HepG2 (cell line): ENCODE results near the gene SHC1. TPM values are rescaled to one million over a fixed set of nuclear protein-coding genes. Genes with fewer than 3 reads are reported as not detected.

ENCODE experiments used
- MED13 ChIP-seq: sonication (generic); formaldehyde crosslinking; IDR thresholded peaks from 2 replicates; pipeline ENCODE4 v1.5.0; 2020; ENCODE audit warnings: missing genetic modification reagents
- MED8 ChIP-seq: sonication (generic); formaldehyde crosslinking; IDR thresholded peaks from 2 replicates; pipeline ENCODE4 v1.8.1; 2023; ENCODE audit warnings: mild to moderate bottlenecking, missing genetic modification reagents; ENCODE audit not compliant: insufficient replicate concordance
- NR3C1 ChIP-seq: sonication (generic); formaldehyde crosslinking; IDR thresholded peaks from 2 replicates; pipeline ENCODE4 v1.4.0; 2020; ENCODE audit warnings: missing genetic modification reagents
- RBM39 ChIP-seq: fragments of 200-400 bp; formaldehyde crosslinking; IDR thresholded peaks from one replicate; pipeline ENCODE4 v1.6.1; 2018; ENCODE audit warnings: antibody characterized with exemption, mild to moderate bottlenecking, low read depth, low read length; ENCODE audit not compliant: poor library complexity, severe bottlenecking
- REL ChIP-seq: sonication (generic); formaldehyde crosslinking; conservative IDR thresholded peaks from 2 replicates; pipeline ENCODE4 v1.8.0; 2022; ENCODE audit warnings: mild to moderate bottlenecking, missing genetic modification reagents, moderate library complexity
- SIN3A ChIP-seq: IDR thresholded peaks from 2 replicates; pipeline ENCODE4 v1.6.1; 2011; ENCODE audit warnings: low read depth, mild to moderate bottlenecking, control low read depth, low read length, borderline replicate concordance
- SNAI1 ChIP-seq: sonication (generic); formaldehyde crosslinking; IDR thresholded peaks from 2 replicates; pipeline ENCODE4 v1.5.0; 2020; ENCODE audit warnings: mild to moderate bottlenecking, missing genetic modification reagents, borderline replicate concordance
- THAP11 ChIP-seq: IDR thresholded peaks from 2 replicates; pipeline ENCODE4 v1.6.1; 2016; ENCODE audit warnings: missing biosample characterization, missing genetic modification reagents
- YEATS2 ChIP-seq: sonication (generic); formaldehyde crosslinking; IDR thresholded peaks from 2 replicates; pipeline ENCODE4 v1.4.0; 2020; ENCODE audit warnings: missing genetic modification reagents, borderline replicate concordance
- ZNF264 ChIP-seq: sonication (generic); formaldehyde crosslinking; IDR thresholded peaks from 2 replicates; pipeline ENCODE4 v1.4.0; 2020; ENCODE audit warnings: missing genetic modification reagents
- ZNF335 ChIP-seq: sonication (generic); formaldehyde crosslinking; IDR thresholded peaks from 2 replicates; pipeline ENCODE4 v1.4.0; 2020; ENCODE audit warnings: missing genetic modification reagents
- ZNF496 ChIP-seq: sonication (generic); formaldehyde crosslinking; IDR thresholded peaks from 2 replicates; pipeline ENCODE4 v1.8.1; 2023; ENCODE audit warnings: mild to moderate bottlenecking, moderate library complexity, missing genetic modification reagents; ENCODE audit not compliant: insufficient replicate concordance
- ZNF589 ChIP-seq: sonication (generic); formaldehyde crosslinking; conservative IDR thresholded peaks from 2 replicates; pipeline ENCODE4 v1.8.0; 2022; ENCODE audit warnings: mild to moderate bottlenecking, moderate library complexity, missing genetic modification reagents
- ZNF703 ChIP-seq: sonication (generic); formaldehyde crosslinking; IDR thresholded peaks from 2 replicates; pipeline ENCODE4 v1.5.1; 2020; ENCODE audit warnings: missing genetic modification reagents, mild to moderate bottlenecking, moderate library complexity, borderline replicate concordance
- ZNF792 ChIP-seq: IDR thresholded peaks from 2 replicates; pipeline ENCODE4 v1.6.1; 2016
- polyA plus RNA-seq, 8 experiments: library from polyadenylated mRNA; depleted of rRNA in 3 of 8; stranded (reverse) in 7 of 8; unstranded in 1 of 8; fragments of >200 nt; fragmentation: Illumina TruSeq in 4 of 8; extraction: Trizol in 4 of 8; gene quantifications; 2 replicates each; pipeline versions ENCODE4 v1.2.1 to v1.2.3, GENCODE V29; 2011 to 2016; ENCODE audit warnings: low read depth in 4 of 8, missing spikeins in 1 of 8, mixed read lengths in 1 of 8; ENCODE audit not compliant: insufficient read depth in 1 of 8
- total RNA-seq, 5 experiments: library from RNA; depleted of rRNA; stranded (reverse); fragments of >200 nt; fragmentation: Illumina TruSeq; extraction: Trizol; gene quantifications; 2 replicates each; pipeline ENCODE4 v1.2.3, GENCODE V29; 2016; ENCODE audit warnings: low read depth in 1 of 5
- TF ChIP-seq, protein P1 (sequence below): sonication (generic); formaldehyde crosslinking; IDR thresholded peaks from 2 replicates; pipeline ENCODE4 v1.4.0; 2020; ENCODE audit warnings: missing genetic modification reagents, borderline replicate concordance
- TF ChIP-seq, protein P2 (sequence below): fragments of 450-650 bp; IDR thresholded peaks from 2 replicates; pipeline ENCODE4 v1.6.1; 2017
- TF ChIP-seq, protein P3 (sequence below): sonication (generic); formaldehyde crosslinking; IDR thresholded peaks from 2 replicates; pipeline ENCODE4 v1.8.0; 2023; ENCODE audit warnings: mild to moderate bottlenecking, missing genetic modification reagents
- TF ChIP-seq, protein P4 (sequence below): fragments of 450-650 bp; IDR thresholded peaks from 2 replicates; pipeline ENCODE4 v1.6.1; 2017; ENCODE audit warnings: mild to moderate bottlenecking
- TF ChIP-seq, protein P5 (sequence below): IDR thresholded peaks from 2 replicates; pipeline ENCODE4 v1.6.1; 2016; ENCODE audit warnings: missing compliant biosample characterization, missing genetic modification reagents, borderline replicate concordance
- TF ChIP-seq, protein P6 (sequence below): sonication (generic); formaldehyde crosslinking; IDR thresholded peaks from 2 replicates; pipeline ENCODE4 v1.4.0; 2020; ENCODE audit warnings: missing genetic modification reagents, low read depth, mild to moderate bottlenecking, borderline replicate concordance

SHC1 gene
- total and polyA plus RNA-seq, 2 of the 13 experiments (the other 11 are each of a cell fraction or from before 2014, with no cell fraction given), result 52.0 to 137 TPM

DNA sequence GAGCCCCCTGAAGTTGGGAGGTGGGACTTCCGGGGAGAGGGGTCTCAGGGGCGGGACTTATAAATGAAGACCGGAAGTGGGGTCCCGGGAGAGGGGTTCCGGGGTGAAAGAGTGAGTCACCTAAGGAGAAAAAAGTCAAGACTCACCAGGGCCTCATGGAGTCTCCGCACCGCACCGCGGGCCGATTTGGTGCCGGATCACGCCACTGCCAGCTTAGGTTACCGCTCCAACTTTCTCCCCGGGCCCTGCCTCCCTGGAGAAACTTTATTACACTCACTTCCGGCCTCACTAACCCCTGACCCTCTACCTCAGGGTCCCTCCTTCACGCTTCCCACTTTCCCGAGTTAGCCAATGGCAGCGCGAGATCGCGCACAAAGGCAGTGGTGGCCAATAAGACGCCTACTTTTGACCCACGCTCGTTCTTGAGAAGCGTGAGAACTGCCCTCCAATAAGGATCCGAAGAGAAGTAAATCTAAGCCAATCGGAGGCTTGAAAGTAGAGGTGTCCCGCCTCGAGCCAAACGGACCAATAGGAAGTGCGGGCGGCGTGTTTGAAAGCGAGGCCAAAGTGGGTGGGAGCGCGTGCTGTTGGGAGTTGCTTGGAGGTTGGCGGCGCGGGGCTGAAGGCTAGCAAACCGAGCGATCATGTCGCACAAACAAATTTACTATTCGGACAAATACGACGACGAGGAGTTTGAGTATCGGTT lies 3.7 kb upstream of the SHC1 start, which contains the start of gene CKS1B (continued):
- TF ChIP-seq REL (CRISPR knock-in tag), result peak; percentile 97; the same call in 1 of the 2 replicates
- TF ChIP-seq SNAI1, result 0 out of 2 replicates have a peak, but pooled peaks have one; percentile 14
- TF ChIP-seq ZNF792 (CRISPR knock-in tag), result no peak
- TF ChIP-seq NR3C1, result no peak
- TF ChIP-seq, protein P1, sequence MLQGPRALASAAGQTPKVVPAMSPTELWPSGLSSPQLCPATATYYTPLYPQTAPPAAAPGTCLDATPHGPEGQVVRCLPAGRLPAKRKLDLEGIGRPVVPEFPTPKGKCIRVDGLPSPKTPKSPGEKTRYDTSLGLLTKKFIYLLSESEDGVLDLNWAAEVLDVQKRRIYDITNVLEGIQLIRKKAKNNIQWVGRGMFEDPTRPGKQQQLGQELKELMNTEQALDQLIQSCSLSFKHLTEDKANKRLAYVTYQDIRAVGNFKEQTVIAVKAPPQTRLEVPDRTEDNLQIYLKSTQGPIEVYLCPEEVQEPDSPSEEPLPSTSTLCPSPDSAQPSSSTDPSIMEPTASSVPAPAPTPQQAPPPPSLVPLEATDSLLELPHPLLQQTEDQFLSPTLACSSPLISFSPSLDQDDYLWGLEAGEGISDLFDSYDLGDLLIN (CRISPR knock-in tag), result no peak
- TF ChIP-seq, protein P2, sequence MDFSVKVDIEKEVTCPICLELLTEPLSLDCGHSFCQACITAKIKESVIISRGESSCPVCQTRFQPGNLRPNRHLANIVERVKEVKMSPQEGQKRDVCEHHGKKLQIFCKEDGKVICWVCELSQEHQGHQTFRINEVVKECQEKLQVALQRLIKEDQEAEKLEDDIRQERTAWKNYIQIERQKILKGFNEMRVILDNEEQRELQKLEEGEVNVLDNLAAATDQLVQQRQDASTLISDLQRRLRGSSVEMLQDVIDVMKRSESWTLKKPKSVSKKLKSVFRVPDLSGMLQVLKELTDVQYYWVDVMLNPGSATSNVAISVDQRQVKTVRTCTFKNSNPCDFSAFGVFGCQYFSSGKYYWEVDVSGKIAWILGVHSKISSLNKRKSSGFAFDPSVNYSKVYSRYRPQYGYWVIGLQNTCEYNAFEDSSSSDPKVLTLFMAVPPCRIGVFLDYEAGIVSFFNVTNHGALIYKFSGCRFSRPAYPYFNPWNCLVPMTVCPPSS, result no peak
- TF ChIP-seq RBM39, result peak; percentile 61
- peak; percentile 98 for TF ChIP-seq SIN3A
- TF ChIP-seq THAP11 (CRISPR knock-in tag), result peak; percentile 89
- TF ChIP-seq MED13 (CRISPR knock-in tag), result peak; percentile 10; the same call in 1 of the 2 replicates
- peak; percentile 67; the same call in 1 of the 2 replicates for TF ChIP-seq YEATS2 (CRISPR knock-in tag)
- TF ChIP-seq ZNF589 (CRISPR knock-in tag), result no peak
- TF ChIP-seq, protein P3, sequence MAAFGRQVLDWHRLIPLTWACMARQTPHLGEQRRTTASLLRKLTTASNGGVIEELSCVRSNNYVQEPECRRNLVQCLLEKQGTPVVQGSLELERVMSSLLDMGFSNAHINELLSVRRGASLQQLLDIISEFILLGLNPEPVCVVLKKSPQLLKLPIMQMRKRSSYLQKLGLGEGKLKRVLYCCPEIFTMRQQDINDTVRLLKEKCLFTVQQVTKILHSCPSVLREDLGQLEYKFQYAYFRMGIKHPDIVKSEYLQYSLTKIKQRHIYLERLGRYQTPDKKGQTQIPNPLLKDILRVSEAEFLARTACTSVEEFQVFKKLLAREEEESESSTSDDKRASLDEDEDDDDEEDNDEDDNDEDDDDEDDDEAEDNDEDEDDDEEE (CRISPR knock-in tag), result no peak
- no peak; the same call in 1 of the 2 replicates for TF ChIP-seq ZNF335
- TF ChIP-seq, protein P4, sequence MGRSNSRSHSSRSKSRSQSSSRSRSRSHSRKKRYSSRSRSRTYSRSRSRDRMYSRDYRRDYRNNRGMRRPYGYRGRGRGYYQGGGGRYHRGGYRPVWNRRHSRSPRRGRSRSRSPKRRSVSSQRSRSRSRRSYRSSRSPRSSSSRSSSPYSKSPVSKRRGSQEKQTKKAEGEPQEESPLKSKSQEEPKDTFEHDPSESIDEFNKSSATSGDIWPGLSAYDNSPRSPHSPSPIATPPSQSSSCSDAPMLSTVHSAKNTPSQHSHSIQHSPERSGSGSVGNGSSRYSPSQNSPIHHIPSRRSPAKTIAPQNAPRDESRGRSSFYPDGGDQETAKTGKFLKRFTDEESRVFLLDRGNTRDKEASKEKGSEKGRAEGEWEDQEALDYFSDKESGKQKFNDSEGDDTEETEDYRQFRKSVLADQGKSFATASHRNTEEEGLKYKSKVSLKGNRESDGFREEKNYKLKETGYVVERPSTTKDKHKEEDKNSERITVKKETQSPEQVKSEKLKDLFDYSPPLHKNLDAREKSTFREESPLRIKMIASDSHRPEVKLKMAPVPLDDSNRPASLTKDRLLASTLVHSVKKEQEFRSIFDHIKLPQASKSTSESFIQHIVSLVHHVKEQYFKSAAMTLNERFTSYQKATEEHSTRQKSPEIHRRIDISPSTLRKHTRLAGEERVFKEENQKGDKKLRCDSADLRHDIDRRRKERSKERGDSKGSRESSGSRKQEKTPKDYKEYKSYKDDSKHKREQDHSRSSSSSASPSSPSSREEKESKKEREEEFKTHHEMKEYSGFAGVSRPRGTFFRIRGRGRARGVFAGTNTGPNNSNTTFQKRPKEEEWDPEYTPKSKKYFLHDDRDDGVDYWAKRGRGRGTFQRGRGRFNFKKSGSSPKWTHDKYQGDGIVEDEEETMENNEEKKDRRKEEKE, result no peak
- TF ChIP-seq ZNF264 (CRISPR knock-in tag), result no peak
- TF ChIP-seq MED8 (CRISPR knock-in tag), result no peak
- TF ChIP-seq, protein P5, sequence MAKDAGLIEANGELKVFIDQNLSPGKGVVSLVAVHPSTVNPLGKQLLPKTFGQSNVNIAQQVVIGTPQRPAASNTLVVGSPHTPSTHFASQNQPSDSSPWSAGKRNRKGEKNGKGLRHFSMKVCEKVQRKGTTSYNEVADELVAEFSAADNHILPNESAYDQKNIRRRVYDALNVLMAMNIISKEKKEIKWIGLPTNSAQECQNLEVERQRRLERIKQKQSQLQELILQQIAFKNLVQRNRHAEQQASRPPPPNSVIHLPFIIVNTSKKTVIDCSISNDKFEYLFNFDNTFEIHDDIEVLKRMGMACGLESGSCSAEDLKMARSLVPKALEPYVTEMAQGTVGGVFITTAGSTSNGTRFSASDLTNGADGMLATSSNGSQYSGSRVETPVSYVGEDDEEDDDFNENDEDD (CRISPR knock-in tag), result peak; percentile 99
- no peak for TF ChIP-seq ZNF703 (CRISPR knock-in tag)
- TF ChIP-seq, protein P6, sequence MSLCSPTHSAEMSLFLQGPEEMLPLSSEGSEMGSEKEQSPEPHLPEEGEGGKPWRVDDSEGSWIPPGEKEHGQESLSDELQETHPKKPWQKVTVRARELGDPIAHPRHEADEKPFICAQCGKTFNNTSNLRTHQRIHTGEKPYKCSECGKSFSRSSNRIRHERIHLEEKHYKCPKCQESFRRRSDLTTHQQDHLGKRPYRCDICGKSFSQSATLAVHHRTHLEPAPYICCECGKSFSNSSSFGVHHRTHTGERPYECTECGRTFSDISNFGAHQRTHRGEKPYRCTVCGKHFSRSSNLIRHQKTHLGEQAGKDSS (CRISPR knock-in tag), result 0 out of 2 replicates have a peak, but pooled peaks have one; percentile 30
- no peak for TF ChIP-seq ZNF496 (CRISPR knock-in tag)
